H9 (cell line): ENCODE measurements around the gene RPRD1B. TPM values are rescaled to one million over a fixed set of nuclear protein-coding genes. Genes with fewer than 3 reads are reported as not detected.

Experiments
- DNase-seq: peaks from one replicate; pipeline ENCODE4 v3.0.0-alpha.2; 2017
- H2AFZ ChIP-seq: one replicate; pipeline ENCODE4 v1.6.1; 2013; ENCODE audit warnings: mild to moderate bottlenecking, low read length, control low read depth, moderate library complexity
- H2AK5ac ChIP-seq: 2 replicates; pipeline ENCODE4 v1.6.1; 2013; ENCODE audit warnings: low read length, control low read depth, mixed read lengths; ENCODE audit not compliant: insufficient read length
- H2BK120ac ChIP-seq: one replicate; pipeline ENCODE4 v1.6.1; 2013; ENCODE audit warnings: low read depth, mild to moderate bottlenecking, low read length, control low read depth, inconsistent platforms; ENCODE audit not compliant: poor library complexity, severe bottlenecking
- H2BK12ac ChIP-seq: 2 replicates; pipeline ENCODE4 v1.6.1; 2013; ENCODE audit warnings: low read length, control low read depth, mixed read lengths, low read depth; ENCODE audit not compliant: insufficient read length
- H2BK15ac ChIP-seq: 2 replicates; pipeline ENCODE4 v1.6.1; 2013; ENCODE audit warnings: low read depth, low read length, control low read depth
- H2BK20ac ChIP-seq: one replicate; pipeline ENCODE4 v1.6.1; 2013; ENCODE audit warnings: low read depth, mild to moderate bottlenecking, low read length, control low read depth, inconsistent platforms; ENCODE audit not compliant: poor library complexity, severe bottlenecking
- H2BK5ac ChIP-seq: 2 replicates; pipeline ENCODE4 v1.6.1; 2013; ENCODE audit warnings: low read length, control low read depth, mixed read lengths; ENCODE audit not compliant: insufficient read length
- H3K14ac ChIP-seq: 2 replicates; pipeline ENCODE4 v1.6.1; 2013; ENCODE audit warnings: low read length, control low read depth; ENCODE audit not compliant: insufficient read depth
- H3K18ac ChIP-seq: 2 replicates; pipeline ENCODE4 v1.6.1; 2013; ENCODE audit warnings: low read depth, mild to moderate bottlenecking, mixed read lengths, low read length, control low read depth; ENCODE audit not compliant: insufficient read length
- H3K23ac ChIP-seq: 2 replicates; pipeline ENCODE4 v1.6.1; 2013; ENCODE audit warnings: low read length, control low read depth, mixed read lengths, low read depth; ENCODE audit not compliant: insufficient read length
- H3K23me2 ChIP-seq: 2 replicates; pipeline ENCODE4 v1.6.1; 2013; ENCODE audit warnings: low read depth, mild to moderate bottlenecking, mixed read lengths, low read length, control low read depth; ENCODE audit not compliant: insufficient read length, poor library complexity, severe bottlenecking
- H3K27ac ChIP-seq: 2 replicates; pipeline ENCODE4 v1.5.1; 2013; ENCODE audit warnings: low read length, control low read depth, mixed read lengths, low read depth; ENCODE audit not compliant: insufficient read length
- H3K27me3 ChIP-seq: 2 replicates; pipeline ENCODE4 v1.6.1; 2013; ENCODE audit warnings: low read length, control low read depth, inconsistent platforms; ENCODE audit not compliant: insufficient read depth
- H3K4ac ChIP-seq: 2 replicates; pipeline ENCODE4 v1.6.1; 2013; ENCODE audit warnings: low read depth, mild to moderate bottlenecking, control low read depth, inconsistent platforms, low read length, moderate library complexity
- H3K4me1 ChIP-seq: 2 replicates; pipeline ENCODE4 v1.6.1; 2013; ENCODE audit warnings: low read length, control low read depth, inconsistent platforms; ENCODE audit not compliant: insufficient read depth
- H3K4me2 ChIP-seq: 2 replicates; pipeline ENCODE4 v1.6.1; 2013; ENCODE audit warnings: low read length, control low read depth, mixed read lengths; ENCODE audit not compliant: insufficient read length, insufficient read depth
- H3K56ac ChIP-seq: 2 replicates; pipeline ENCODE4 v1.6.1; 2013; ENCODE audit warnings: low read depth, mild to moderate bottlenecking, mixed read lengths, low read length, control low read depth; ENCODE audit not compliant: insufficient read length
- H3K79me1 ChIP-seq: 2 replicates; pipeline ENCODE4 v1.6.1; 2013; ENCODE audit warnings: low read depth, mild to moderate bottlenecking, moderate library complexity, low read length, control low read depth, inconsistent platforms; ENCODE audit not compliant: insufficient read depth, poor library complexity, severe bottlenecking
- H3K79me2 ChIP-seq: 2 replicates; pipeline ENCODE4 v1.6.1; 2013; ENCODE audit warnings: low read length, control low read depth, inconsistent platforms; ENCODE audit not compliant: insufficient read depth
- H3K9ac ChIP-seq: 2 replicates; pipeline ENCODE4 v1.6.1; 2013; ENCODE audit warnings: low read length, control low read depth, mixed read lengths; ENCODE audit not compliant: insufficient read length; ENCODE audit errors: extremely low read depth
- H3K9me3 ChIP-seq: one replicate; pipeline ENCODE4 v1.6.1; 2013; ENCODE audit warnings: low read depth, low read length, inconsistent platforms; ENCODE audit not compliant: control insufficient read depth
- H3T11ph ChIP-seq: one replicate; pipeline ENCODE4 v1.6.1; 2013; ENCODE audit warnings: mild to moderate bottlenecking, low read length, control low read depth, inconsistent platforms
- H4K20me1 ChIP-seq: one replicate; pipeline ENCODE4 v1.6.1; 2013; ENCODE audit not compliant: control insufficient read depth, insufficient read length, insufficient read depth
- H4K5ac ChIP-seq: 2 replicates; pipeline ENCODE4 v1.6.1; 2013; ENCODE audit warnings: low read depth, mild to moderate bottlenecking, mixed read lengths, low read length, control low read depth; ENCODE audit not compliant: insufficient read length
- H4K8ac ChIP-seq: replicated peaks from 2 replicates; pipeline ENCODE4 v1.6.1; 2013; ENCODE audit warnings: low read length, control low read depth, mixed read lengths, low read depth; ENCODE audit not compliant: insufficient read length
- H4K91ac ChIP-seq: 2 replicates; pipeline ENCODE4 v1.6.1; 2013; ENCODE audit warnings: low read depth, mild to moderate bottlenecking, moderate library complexity, mixed read lengths, low read length, control low read depth; ENCODE audit not compliant: insufficient read length
- H3K27ac Mint-ChIP-seq, 3 experiments: 2 replicates in 2 of 3; 3 replicates in 1 of 3; pipeline ENCODE4 v1.8.0; 2020 to 2021; ENCODE audit warnings: mixed read lengths in 3 of 3, mild to moderate bottlenecking in 1 of 3, moderate library complexity in 1 of 3
- H3K27me3 Mint-ChIP-seq: 2 replicates; pipeline ENCODE4 v1.8.0; 2021; ENCODE audit warnings: low read depth, mild to moderate bottlenecking, moderate library complexity, mixed read lengths
- H3K36me3 Mint-ChIP-seq, 3 experiments: 2 replicates in 2 of 3; 3 replicates in 1 of 3; pipeline ENCODE4 v1.8.0; 2020 to 2021; ENCODE audit warnings: low read depth in 3 of 3, mixed read lengths in 3 of 3; ENCODE audit not compliant: insufficient read depth in 1 of 3
- H3K4me1 Mint-ChIP-seq, 2 experiments: 2 replicates each; pipeline ENCODE4 v1.8.0; 2020; ENCODE audit warnings: mixed read lengths in 2 of 2
- H3K4me3 Mint-ChIP-seq, 2 experiments: 2 replicates in 1 of 2; 3 replicates in 1 of 2; pipeline ENCODE4 v1.8.0; 2020 to 2021; ENCODE audit warnings: mild to moderate bottlenecking in 2 of 2, mixed read lengths in 2 of 2, moderate library complexity in 1 of 2
- H3K9me3 Mint-ChIP-seq, 2 experiments: 2 replicates in 1 of 2; 3 replicates in 1 of 2; pipeline ENCODE4 v1.8.0; 2020; ENCODE audit warnings: mild to moderate bottlenecking in 2 of 2, mixed read lengths in 2 of 2, moderate library complexity in 1 of 2
- CTCF ChIP-seq: fragments of 200-600 bp; sonication (generic); conservative IDR thresholded peaks from 3 replicates; pipeline ENCODE4 v1.8.0; 2021; ENCODE audit warnings: antibody characterized with exemption, mild to moderate bottlenecking
- WGBS: extraction: QIAGEN DNeasy Blood & Tissue Kit; methylation state at CpG from one replicate; pipeline ENCODE4 v1.1.7; 2013; ENCODE audit warnings: missing lambda C conversion rate, low lambda C conversion rate, mixed read lengths; ENCODE audit not compliant: insufficient read length; ENCODE audit errors: extremely low coverage; 5-methylcytosine and 5-hydroxymethylcytosine counted together
- total RNA-seq: library from RNA; stranded (reverse); gene quantifications from 2 replicates; pipeline ENCODE4 v1.2.1, GENCODE V29; 2021

Gene RPRD1B
- total RNA-seq, 1 experiment from 2014 or later: 34.3 TPM

GRCh38 chr20:38021087-38021772 is 12.3 kb upstream of the RPRD1B start:
- Histone ChIP-seq H3K9ac (no peak overlapping the region), H2BK120ac (no peak overlapping the region), H3K23me2 (no peaks in the 10 kb centered on the region), H3T11ph (no peak overlapping the region), H3K4me1 (no peaks in the 10 kb centered on the region), H3K27me3 (no peaks in the 10 kb centered on the region), H2BK15ac (no peak overlapping the region), H4K8ac (no peak overlapping the region), H4K20me1 (no peaks in the 10 kb centered on the region), H3K56ac (no peak overlapping the region), H3K9me3 (peaks cover 4% of the 10 kb centered on the region), H4K5ac (no peak overlapping the region), H3K23ac (no peak overlapping the region), H3K14ac (no peak overlapping the region), H3K27ac (no peak overlapping the region), H3K4me2 (no peak overlapping the region), H3K79me1 (no peaks in the 10 kb centered on the region), H2BK20ac (no peak overlapping the region), H2BK5ac (no peak overlapping the region), H4K91ac (no peak overlapping the region), H3K4ac (no peak overlapping the region), H2BK12ac (no peak overlapping the region), H2AK5ac (no peak overlapping the region), H2AFZ (no peak overlapping the region), H3K79me2 (peaks cover 15% of the 10 kb centered on the region; the same call in 1 of the 2 replicates), H3K18ac (no peak overlapping the region)
- no peak for DNase-seq
- Mint-ChIP-seq H3K36me3 (peaks cover 30 to 50% (median 38%) of the 10 kb centered on the region in 3 experiments), H3K27me3 (no peaks in the 10 kb centered on the region), H3K4me1 (no peaks in the 10 kb centered on the region), H3K27ac (no peak overlapping the region; a peak in 1 of 7 replicates), H3K9me3 (peaks cover 15 to 18% of the 10 kb centered on the region in 2 experiments), H3K4me3 (no peak overlapping the region)
- no peak for TF ChIP-seq CTCF
- no CpG with 5 or more reads among the region's 2 CpGs for WGBS
